Right lobe of liver (tissue), 4 donors: ENCODE data around the gene MTUS2.

ENCODE experiments used
- POLR2A ChIP-seq: fragments of 450-650 bp; IDR thresholded peaks from one replicate; pipeline ENCODE4 v1.6.1; 2017; ENCODE audit warnings: antibody characterized with exemption, mild to moderate bottlenecking
- TF ChIP-seq, protein P1 (sequence below), 4 donors: fragments of 200-600 bp in 3 of 4; fragments of 450-650 bp in 1 of 4; IDR thresholded peaks; one replicate each; pipeline versions ENCODE4 v1.5.1 to v1.8.0; 2016 to 2022; ENCODE audit warnings: antibody characterized with exemption in 4 of 4, mild to moderate bottlenecking in 2 of 4
- donor health status: DM: no; HTN: no; CAD: no.
- donor health status: DM: no; HTN: no; CAD: no.
- donor health status: DM: no; HTN: yes; CAD: no.

DNA sequence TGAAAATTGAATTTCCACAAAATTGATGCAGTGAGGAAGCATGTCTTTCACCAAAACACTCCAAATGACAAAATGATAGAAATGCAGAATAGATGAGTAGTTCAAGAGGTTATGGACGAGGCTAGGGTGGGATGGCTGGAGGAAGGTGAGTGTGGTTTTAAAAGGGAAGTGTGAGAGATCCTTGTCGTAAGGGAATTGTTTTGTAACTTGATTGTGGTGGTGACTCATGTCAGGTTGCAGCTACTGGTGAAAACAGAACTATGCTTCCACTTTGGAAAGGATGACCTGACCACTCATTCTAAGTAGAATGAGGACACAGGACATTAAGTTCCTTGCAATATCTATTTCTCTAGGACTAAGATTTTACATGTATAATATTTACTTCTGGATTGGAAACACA lies 345.7 kb downstream of the MTUS2 start:
- TF ChIP-seq, protein P1, sequence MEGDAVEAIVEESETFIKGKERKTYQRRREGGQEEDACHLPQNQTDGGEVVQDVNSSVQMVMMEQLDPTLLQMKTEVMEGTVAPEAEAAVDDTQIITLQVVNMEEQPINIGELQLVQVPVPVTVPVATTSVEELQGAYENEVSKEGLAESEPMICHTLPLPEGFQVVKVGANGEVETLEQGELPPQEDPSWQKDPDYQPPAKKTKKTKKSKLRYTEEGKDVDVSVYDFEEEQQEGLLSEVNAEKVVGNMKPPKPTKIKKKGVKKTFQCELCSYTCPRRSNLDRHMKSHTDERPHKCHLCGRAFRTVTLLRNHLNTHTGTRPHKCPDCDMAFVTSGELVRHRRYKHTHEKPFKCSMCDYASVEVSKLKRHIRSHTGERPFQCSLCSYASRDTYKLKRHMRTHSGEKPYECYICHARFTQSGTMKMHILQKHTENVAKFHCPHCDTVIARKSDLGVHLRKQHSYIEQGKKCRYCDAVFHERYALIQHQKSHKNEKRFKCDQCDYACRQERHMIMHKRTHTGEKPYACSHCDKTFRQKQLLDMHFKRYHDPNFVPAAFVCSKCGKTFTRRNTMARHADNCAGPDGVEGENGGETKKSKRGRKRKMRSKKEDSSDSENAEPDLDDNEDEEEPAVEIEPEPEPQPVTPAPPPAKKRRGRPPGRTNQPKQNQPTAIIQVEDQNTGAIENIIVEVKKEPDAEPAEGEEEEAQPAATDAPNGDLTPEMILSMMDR (IDR thresholded peaks at IDR 0.05): no peak
- no peak for TF ChIP-seq POLR2A
